AG04449 (cell line): ENCODE data around the gene DDO.

ENCODE experiments used
- CTCF ChIA-PET: fragments of 350-600 bp; formaldehyde crosslinking; extraction: SDS; loops from one replicate; lab custom pipeline; 2021; ENCODE audit warnings: antibody characterized with exemption; lab: Yijun Ruan, JAX
- POLR2A ChIA-PET: fragments of 400-600, 350-600 bp; formaldehyde crosslinking; extraction: SDS; loops from one replicate; lab custom pipeline; 2020; ENCODE audit warnings: antibody characterized with exemption, inconsistent platforms; lab: Yijun Ruan, JAX
- DNase-seq: peaks from one replicate; pipeline ENCODE4 v3.0.0-alpha.2; 2010; ENCODE audit warnings: low read depth, low spot score
- H3K4me3 ChIP-seq: 2 replicates; pipeline ENCODE4 v1.5.1; 2011; ENCODE audit warnings: low read depth, mild to moderate bottlenecking, control low read depth, low read length
- TF ChIP-seq, protein P1 (sequence below): IDR thresholded peaks from one replicate; pipeline ENCODE4 v1.5.1; 2011; ENCODE audit warnings: mild to moderate bottlenecking, moderate library complexity, low read length, control low read depth, inconsistent platforms; ENCODE audit not compliant: insufficient read depth; ENCODE audit errors: missing control alignments

Gene DDO

DNA sequence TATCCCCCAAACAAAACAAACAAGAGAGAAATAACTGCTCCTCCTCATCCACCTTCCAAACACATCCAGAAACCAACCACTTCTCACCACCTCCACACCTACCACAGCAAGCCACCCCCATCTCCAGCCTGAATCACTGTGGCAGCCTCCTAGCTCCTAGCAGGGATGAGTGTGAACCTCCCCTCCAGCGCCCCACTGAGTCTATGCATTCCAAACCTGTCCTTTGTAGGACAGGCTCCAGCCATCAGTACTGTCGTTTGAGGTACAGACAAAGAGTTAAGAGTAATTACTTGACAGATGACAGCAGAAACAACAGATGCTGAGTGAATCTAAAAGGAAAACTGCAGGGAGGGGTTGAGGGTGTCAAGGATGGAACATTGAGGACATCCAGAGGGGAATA is 59.6 kb downstream of the DDO start:
- no peak overlapping the region for H3K4me3 ChIP-seq
- CTCF ChIA-PET = no interaction called here
- POLR2A ChIA-PET = no interaction called here
- TF ChIP-seq, protein P1, sequence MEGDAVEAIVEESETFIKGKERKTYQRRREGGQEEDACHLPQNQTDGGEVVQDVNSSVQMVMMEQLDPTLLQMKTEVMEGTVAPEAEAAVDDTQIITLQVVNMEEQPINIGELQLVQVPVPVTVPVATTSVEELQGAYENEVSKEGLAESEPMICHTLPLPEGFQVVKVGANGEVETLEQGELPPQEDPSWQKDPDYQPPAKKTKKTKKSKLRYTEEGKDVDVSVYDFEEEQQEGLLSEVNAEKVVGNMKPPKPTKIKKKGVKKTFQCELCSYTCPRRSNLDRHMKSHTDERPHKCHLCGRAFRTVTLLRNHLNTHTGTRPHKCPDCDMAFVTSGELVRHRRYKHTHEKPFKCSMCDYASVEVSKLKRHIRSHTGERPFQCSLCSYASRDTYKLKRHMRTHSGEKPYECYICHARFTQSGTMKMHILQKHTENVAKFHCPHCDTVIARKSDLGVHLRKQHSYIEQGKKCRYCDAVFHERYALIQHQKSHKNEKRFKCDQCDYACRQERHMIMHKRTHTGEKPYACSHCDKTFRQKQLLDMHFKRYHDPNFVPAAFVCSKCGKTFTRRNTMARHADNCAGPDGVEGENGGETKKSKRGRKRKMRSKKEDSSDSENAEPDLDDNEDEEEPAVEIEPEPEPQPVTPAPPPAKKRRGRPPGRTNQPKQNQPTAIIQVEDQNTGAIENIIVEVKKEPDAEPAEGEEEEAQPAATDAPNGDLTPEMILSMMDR = no peak
- DNase-seq = no peak

DNA sequence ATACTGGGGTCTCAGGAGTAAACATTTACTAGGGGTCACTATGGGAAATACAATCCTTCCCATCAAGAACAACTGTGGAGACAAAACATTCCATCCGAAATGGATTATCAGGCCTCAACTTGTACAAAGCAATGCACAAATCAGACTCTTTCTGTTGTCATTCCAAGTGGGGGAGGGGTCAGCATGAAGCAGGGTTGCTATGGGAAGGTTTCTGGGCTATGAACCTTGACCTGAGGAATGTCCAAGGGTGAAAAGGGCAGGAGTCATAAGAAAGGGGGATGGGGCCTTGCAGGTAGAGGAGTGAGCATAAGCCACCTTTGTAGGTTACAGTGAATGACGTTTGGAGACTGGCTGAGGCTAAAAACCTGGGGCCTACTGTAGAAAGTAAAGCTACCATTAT is 60.4 kb downstream of the DDO start:
- TF ChIP-seq, protein P1 = no peak
- POLR2A ChIA-PET = no interaction called here
- no peak overlapping the region for H3K4me3 ChIP-seq
- CTCF ChIA-PET = no interaction called here
- no peak for DNase-seq

DNA sequence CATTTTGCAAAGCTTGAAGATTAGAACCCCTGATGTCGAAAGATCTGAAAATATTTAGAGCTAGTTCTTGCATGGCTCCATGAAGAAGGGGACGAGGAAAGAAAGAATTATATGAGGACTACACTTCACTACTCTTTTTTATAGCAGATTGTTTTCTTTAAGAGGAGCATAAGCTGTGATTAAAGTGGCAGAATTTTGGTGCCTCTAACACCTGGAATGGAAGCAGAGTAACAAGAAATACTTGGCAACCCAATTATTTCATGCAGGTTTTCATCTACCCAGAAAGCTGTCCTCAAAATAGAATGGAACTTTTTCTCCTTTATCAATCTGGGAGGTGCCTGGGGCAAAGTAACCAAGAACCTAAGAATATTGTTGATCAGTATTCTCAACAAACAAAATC is 61.2 kb downstream of the DDO start:
- TF ChIP-seq, protein P1 = no peak
- CTCF ChIA-PET = interaction anchor here (1.1 kb wide), 1 partner anchor 13 kb away, joined by 3 read pairs; no protein-coding TSS in a partner anchor
- no peak for DNase-seq
- no peak overlapping the region for H3K4me3 ChIP-seq
- POLR2A ChIA-PET = no interaction called here

DNA sequence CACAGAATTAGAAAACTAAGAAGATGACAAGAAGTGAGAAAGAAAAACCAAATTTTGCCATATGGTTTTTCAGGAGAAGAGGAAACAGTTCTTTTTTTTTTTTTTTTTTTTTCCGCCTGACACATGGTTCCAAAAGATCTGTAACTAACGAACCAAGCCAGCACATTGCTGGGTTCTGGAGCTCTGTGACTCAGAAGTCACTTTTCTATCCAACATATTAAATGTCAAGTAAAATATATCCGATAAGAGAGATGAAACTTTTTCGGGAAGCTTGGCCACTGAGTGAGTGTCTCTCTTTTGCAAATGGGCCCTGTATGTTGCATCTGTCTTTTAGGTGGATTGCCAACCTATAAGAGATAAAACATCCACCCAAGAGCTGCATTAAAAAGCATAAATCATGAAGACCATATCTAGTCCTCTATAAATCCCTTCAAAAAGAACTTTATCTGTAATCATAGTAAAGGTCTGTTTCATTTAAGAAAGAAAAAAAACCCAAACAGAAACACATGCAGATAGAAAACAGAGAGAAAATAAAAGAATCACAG is 61.8 kb downstream of the DDO start:
- TF ChIP-seq, protein P1 = no peak
- H3K4me3 ChIP-seq = no peak overlapping the region
- ChIA-PET POLR2A (no interaction called here), CTCF (interaction anchor here (1.1 kb wide), 2 partner anchors 12 to 15 kb away, joined by 3 read pairs; no protein-coding TSS in a partner anchor)
- DNase-seq = no peak

DNA sequence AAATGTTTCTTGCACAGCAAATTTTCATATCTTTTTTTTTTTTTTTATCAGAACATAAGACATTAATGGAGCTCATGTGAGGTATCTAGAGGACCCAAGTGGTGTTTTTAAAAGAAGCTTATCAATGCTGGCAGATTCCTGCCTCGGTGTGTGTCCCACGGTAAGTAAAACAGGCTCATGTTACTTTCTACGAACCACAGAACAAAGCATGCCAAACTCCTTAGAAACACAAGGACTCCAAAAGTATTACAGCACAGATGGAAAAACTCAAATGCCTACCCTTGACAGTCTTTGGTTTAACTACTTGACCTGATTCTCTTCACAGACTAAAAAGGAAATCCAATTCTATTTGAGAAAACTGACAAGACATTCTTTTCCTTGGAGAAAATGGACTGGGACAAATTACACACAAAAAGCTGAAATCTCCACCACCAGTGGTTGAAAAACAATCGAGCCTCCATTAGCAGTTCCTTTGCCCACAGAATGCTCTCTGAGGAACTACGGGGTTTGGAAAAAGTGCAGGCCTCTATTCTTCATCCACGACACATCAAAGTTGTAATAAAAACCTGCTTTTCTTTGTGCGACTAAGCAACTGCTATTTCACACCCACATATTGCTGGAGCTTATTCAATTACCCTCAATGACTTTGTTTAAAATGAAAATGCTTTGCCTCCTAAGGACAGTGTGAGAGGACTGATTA is 62.7 kb downstream of the DDO start:
- H3K4me3 ChIP-seq = no peak overlapping the region
- POLR2A ChIA-PET = no interaction called here
- TF ChIP-seq, protein P1 = no peak
- CTCF ChIA-PET = interaction anchor here (0.6 to 1.1 kb wide), 2 partner anchors 14 to 321 kb away, joined by 3 read pairs; no protein-coding TSS in a partner anchor
- DNase-seq = no peak

DNA sequence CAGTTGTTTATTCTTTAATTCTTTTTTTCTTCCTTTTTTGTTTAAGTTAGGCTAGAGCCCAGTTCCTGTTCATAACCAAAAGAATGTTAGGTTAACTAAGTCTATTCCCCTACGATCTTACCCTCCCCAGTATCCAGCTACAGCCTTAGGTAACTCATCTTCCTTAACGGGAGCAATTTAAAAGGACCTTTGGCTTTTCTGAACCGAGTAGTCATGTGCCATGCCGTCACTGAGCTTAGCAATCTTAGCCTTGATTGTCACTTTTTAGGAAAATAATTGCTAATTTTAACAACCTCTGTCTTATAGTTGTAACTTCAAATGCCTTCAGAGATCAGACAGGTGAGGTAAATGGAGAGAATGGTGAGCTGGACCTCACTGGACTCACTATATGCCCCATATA is 63.4 kb downstream of the DDO start:
- POLR2A ChIA-PET = no interaction called here
- no peak overlapping the region for H3K4me3 ChIP-seq

More for the DNA sequence above, 63.4 kb downstream of the DDO start:
- CTCF ChIA-PET = no interaction called here
- TF ChIP-seq, protein P1 = no peak
- DNase-seq = no peak
